Effector CD8-positive, alpha-beta T cell (primary cell): ENCODE measurements around the gene INAFM1.
A peak's percentile ranks its signal among the peaks of the same experiment; 100 is the strongest.
"Not testable (repeated sequence)": the region's sequence is repeated elsewhere in the genome, so short reads cannot be mapped to it uniquely, and the experiment has no call there.

Experiments
- DNase-seq: peaks from one replicate; lab custom pipeline; 2025; lab: John Stamatoyannopoulos, UW

Gene INAFM1

DNA sequence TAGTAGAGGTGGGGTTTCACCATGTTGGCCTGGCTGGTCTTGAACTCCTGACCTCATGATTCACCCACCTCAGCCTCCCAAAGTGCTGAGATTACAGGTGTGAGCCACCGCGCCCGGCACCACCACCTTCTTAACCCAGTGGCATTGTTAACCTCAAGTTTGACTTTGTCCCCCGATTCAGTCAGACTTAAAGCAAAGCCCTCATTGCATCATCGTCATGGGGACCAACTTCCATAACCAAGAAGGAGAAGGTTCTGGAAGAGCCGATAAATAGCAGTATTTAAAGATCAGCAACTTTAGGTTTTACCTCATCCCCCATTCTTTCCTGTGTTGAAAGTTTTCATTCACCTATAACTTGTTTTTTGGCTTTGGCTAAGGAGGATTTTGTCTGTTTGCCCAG, 6.7 kb upstream of the INAFM1 start:
- DNase-seq = no peak

DNA sequence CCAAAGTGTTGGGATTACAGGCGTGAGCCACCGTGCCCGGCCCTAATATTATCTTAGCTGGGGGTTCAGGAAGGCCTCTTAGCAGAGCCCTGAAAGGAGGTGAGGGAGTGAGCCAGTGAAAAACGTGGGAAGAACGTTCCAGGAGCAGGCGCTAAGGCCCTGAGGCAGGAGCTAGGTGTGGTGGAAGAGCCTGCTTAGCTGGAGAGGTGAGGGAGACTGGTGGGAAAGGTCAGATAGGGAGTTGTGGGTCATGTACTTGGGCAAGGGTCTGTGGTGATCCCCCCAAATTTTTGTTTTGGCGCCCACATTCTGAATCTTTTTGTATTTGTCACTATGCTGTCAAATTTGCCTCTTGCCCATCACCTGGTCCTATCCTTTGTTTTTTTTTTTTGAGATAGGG, 5.1 kb upstream of the INAFM1 start:
- no peak for DNase-seq

GRCh38 chr19:47270408-47270807, 4.3 kb upstream of the INAFM1 start:
- DNase-seq = no peak

GRCh38 chr19:47271949-47272348, 2.7 kb upstream of the INAFM1 start:
- no peak for DNase-seq

- peak; percentile 51 for DNase-seq
These were observed 2.0 kb upstream of the INAFM1 start for GRCh38 chr19:47272448-47273312.

DNA sequence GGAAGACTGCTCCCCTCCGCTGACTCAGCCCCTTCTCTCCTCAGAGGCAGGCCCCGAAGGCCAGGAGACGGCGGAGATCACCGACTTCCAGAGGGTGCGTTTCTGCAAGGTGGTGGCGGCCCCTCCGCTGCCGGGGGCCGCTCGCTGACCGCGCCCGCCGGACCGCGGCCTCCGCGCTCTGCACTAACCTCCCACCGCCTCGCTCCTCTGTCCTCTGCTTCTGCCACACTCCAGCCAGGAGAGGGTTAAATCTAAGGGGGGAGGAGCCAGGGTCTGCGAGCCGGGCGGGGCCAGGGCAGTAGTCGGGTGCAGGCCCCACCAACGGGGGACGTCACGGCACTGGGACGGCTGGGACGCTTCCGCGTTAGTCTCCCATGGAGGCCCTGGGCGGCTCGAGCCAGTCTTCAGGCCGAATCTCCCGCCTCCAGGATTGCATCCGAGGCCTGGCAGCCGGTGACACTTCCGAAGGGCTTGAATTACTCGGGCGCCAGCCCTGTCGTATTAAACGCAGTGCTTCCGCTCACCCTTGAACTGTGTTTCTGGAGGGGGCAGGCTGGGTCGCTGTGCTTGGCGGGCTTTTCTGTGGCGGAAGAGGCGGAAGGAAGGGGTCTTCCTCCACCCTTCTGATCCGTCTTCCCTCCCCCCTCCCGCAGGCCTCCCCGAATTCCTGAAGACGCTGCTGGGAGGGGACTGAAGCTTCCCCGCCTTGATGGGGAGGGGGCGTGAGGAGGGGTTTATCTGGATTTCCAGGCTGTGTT, 1.2 kb upstream of the INAFM1 start:
- DNase-seq = peak; percentile 77

DNA sequence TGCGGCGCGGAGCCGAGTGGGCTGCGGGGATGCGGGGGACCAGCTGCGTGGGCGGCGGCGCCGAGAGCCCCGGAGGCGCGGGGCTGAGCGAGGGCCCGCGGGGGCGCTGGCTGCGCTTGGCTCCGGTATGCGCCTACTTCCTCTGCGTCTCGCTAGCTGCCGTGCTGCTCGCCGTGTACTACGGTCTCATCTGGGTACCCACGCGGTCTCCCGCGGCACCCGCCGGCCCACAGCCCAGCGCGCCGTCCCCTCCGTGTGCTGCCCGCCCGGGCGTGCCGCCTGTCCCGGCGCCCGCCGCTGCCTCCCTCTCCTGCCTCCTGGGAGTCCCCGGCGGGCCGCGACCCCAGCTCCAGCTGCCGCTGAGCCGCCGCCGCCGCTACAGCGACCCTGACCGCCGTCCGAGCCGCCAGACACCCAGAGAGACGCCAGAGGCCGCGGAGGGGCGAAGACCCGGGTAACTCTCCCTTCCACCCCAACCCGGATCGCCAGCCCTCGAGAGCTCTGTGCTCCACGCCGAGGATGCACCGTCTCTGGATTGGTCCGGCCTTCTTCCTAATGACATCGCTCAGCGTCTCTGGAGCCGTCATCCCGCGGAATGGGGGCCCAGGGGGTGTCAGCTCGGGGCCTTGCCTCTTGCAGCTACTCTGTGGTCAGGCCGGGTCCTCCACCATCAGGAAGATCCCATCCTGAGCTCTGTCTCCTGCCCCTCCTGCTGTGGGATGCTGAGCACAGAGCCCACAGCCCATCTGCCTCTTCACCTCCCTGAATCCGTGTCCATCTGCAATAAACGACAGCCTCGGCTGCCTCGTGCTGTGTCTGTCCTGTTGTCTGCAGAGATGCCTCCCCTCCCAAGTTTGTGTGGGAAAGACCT, 441 bp downstream of the INAFM1 start:
- DNase-seq = peak; percentile 35

- no peak for DNase-seq
These were observed 1.2 kb downstream of the INAFM1 start for GRCh38 chr19:47275791-47276461.

DNA sequence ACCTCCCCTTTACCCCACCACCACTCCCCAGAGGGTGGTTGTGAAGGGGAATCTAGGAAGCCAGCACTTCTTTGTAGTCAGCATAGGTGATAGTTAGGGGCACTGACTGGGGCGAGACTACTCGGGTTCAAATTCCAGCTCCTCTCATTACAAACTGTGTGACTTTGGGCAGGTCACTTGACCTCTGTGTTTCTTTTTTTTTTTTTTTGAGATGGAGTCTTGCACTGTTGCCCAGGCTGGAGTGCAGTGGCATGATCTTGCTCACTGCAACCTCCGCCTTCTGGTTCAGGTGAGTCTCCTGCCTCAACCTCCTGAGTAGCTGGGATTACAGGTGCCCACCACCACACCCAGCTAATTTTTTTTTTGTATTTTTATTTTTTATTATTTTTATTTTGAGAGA, 1.8 kb downstream of the INAFM1 start:
- DNase-seq = not testable (repeated sequence)

DNA sequence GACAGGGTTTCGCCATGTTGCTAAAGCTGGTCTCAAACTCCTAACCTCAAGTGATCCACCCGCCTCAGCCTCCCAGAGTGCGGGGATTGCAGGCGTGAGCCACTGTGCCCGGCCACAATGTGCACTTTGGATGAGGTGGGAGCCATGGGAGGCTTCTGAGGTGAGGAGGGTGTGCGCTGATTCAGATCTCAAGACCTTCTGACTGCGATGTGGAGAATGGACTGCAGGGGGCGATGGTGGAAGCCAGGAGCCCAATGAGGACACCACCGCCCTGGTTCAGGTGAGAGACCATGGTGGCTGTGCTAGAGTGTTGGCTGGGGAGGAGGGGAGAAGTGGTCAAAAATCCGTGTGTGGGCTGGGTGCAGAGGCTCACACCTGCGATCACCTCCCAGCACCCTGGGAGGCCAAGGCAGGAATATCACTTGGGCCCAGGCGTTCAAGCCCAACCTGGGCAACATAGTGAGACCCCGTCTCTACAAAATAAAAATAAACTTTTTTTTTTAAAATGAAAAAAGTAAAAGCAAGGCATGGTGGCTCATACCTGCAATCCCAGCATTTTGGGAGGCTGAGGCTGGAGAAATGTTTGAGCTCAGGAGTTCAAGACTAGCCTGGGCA, 5.6 kb downstream of the INAFM1 start:
- peak; percentile 41 for DNase-seq

- no peak for DNase-seq
These were observed 8.8 kb downstream of the INAFM1 start for GRCh38 chr19:47283405-47284059.

GRCh38 chr19:47284324-47284899, 9.7 kb downstream of the INAFM1 start:
- no peak for DNase-seq

GRCh38 chr19:47296036-47296435, 21.4 kb downstream of the INAFM1 start:
- peak; percentile 66 for DNase-seq

DNA sequence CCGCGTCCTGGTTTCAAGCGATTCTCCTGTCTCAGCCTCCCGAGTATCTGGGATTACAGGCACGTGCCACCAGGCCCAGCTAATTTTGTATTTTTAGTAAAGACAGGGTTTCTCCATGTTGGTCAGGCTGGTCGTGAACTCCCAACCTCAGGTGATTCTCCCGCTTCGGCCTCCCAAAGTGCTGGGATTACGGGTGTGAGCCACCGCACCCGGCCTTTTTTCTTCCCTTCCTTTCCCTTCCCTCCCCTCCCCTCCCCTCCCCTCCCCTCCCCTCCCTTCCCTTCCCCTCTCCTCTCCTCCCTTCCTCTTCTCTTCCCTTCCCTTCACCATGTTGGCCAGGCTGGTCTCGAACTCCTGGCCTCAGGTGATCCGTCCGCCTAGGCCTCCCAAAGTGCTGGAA, 26.2 kb downstream of the INAFM1 start:
- not testable (repeated sequence) for DNase-seq

DNA sequence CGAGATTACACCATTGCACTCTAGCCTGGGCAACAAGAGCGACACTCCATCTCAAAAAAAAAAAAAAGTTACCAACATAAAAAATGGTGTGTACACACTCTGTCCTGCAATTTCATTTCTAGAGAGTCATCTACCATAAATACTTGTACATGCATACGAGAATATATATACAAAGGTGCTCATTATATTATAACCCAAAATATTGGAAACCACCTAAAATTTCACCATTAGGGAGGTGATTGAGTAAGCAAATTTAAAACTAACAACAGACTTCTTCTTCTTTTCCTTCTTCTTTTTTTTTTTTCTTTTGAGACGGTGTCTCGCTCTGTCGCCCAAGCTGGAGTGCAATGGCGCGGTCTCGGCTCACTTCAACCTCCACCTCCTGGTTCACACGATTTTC, 27.6 kb downstream of the INAFM1 start:
- DNase-seq = no peak

GRCh38 chr19:47303966-47304365, 29.3 kb downstream of the INAFM1 start:
- DNase-seq = no peak

- peak; percentile 62 for DNase-seq
These were observed 30.6 kb downstream of the INAFM1 start for GRCh38 chr19:47305309-47305751.

GRCh38 chr19:47306303-47306702, 31.6 kb downstream of the INAFM1 start:
- DNase-seq = no peak

DNA sequence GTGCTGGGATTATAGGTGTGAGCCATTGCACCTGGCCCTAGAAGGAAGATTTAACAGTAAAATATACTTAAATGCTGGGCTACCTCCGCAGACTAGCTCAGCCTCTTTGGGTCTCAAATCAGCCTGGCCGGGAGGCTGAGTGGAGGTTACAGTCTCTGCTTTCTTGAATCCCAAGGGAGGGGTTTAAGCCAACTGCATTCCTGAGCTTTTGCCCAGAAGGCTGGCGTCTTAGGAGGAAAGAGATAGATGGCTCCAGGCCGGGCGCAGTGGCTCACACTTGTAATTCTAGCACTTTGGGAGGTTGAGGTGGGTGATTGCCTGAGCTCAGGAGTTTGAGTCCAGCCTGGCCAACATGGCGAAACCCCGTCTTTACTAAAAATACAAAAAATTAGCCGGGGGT, 34.4 kb downstream of the INAFM1 start:
- DNase-seq = no peak

DNA sequence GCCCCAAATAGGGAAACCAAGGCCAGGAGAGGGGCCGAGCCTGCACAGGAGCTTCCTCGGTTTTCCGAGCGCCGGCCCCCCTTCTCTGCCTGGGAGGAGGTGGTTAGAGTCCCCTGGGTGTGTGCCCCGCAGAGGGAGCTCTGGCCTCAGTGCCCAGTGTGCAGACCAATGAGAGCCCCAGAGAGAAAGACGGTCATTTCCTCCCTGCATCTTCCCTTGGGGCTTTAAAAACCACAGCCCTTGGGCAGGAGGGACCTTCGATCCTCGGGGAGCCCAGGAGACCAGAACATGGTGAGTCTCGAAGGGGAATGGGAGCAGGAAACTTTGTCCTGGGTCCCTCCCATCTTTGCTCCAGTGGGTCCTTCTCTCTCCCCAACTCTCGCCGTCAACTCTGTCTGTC, 34.9 kb downstream of the INAFM1 start, which contains the start of gene C5AR1:
Gene C5AR1, plus strand, starts transcription at position 254 of the 400 bp plus-strand sequence. Its CDS starts 35 bp downstream, at position 289.
- DNase-seq = no peak
